ENCODE data around the gene PTMA. TPM values are rescaled to one million over a fixed set of nuclear protein-coding genes. Genes with fewer than 3 reads are reported as not detected.
"Not testable (repeated sequence)": the region's sequence is repeated elsewhere in the genome, so short reads cannot be mapped to it uniquely, and the experiment has no call there.

The PTMA gene, protein sequence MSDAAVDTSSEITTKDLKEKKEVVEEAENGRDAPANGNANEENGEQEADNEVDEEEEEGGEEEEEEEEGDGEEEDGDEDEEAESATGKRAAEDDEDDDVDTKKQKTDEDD
- 1,000 to 10,000 TPM; 1,404 to 1,416 TPM for total RNA-seq

DNA sequence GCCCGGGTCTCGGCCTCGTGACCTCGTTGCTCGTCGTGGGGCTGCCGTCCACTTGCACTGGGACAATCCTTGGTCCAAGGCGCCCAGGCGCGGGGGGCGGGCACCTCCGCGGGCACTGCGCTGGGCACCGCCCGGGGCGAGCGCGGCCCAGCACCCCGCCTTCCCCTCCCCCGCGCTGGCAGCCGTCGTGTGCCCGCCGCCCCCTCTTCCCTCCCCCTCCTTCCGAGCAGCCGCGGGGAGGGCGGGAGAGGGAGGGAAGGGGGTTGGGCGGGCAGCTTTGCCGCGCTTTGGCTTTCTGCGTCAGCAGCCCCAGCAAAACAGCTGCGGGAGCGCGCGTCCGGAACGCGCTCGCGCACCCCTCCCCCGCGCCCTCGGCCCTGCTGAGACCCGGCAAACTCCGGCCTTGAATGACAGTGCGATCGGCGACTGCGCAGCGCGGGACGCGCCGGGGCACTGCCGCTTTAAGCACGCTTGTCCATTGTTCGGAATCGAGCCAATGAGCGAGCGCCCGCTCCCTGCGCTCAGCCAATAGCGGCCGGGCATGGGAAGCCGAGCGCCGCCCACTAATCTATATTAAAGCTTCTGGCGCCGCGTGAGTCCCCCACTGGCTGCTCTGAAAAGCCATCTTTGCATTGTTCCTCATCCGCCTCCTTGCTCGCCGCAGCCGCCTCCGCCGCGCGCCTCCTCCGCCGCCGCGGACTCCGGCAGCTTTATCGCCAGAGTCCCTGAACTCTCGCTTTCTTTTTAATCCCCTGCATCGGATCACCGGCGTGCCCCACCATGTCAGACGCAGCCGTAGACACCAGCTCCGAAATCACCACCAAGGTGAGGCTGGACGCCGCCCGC lies at the start of gene PTMA:
Gene PTMA (plus strand): TSS at position 599 of the 846 bp plus-strand sequence. CDS start 182 bp downstream, at position 781.
- Mint-ChIP-seq H3K36me3 (peaks cover 26% of the 10 kb centered on the region), H3K27ac (peak within 1 kb of the TSS; percentile 100), H3K4me3 (peak within 1 kb of the TSS; percentile 97), H3K9me3 (no peaks in the 10 kb centered on the region), H3K27me3 (no peaks in the 10 kb centered on the region), H3K4me1 (peaks cover 28% of the 10 kb centered on the region)
- POLR2A ChIA-PET: interaction anchor here (0.6 to 4.4 kb wide), 24 partner anchors 8 to 244 kb away, joined by 3 to 92 read pairs (median 4); partner anchors contain the start of genes COPS7B, NCL and PDE6D
- peak; percentile 99 for DNase-seq
- ATAC-seq (ENCODE audit: low read depth): peak; percentile 80

DNA sequence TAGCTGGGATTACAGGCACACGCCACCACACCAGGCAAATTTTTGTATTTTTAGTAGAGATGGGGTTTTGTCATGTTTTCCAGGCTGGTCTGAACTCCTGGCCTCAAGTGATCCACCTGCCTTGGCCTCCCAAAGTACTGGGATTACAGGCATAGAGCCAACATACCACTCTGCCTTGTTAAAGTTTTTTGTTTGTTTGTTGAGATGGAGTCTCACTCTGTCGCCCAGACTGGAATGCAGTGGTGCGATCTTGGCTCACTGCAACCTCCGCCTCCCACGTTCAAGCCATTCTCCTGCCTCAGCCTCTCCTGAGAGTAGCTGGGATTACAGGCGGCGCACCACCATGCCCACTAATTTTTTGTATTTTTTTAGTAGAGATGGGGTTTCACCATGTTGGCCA lies 48.3 kb upstream of the PTMA start:
- POLR2A ChIA-PET: interaction anchor here (0.5 to 4.8 kb wide), 3 partner anchors 45 to 116 kb away, joined by 3 to 47 read pairs (median 5); partner anchors contain the start of gene PTMA
- H3K4me1 Mint-ChIP-seq; DNase-seq; ATAC-seq (ENCODE audit: low read depth); H3K4me3 Mint-ChIP-seq; H3K27me3 Mint-ChIP-seq; H3K36me3 Mint-ChIP-seq; H3K27ac Mint-ChIP-seq; H3K9me3 Mint-ChIP-seq: not testable (repeated sequence)

DNA sequence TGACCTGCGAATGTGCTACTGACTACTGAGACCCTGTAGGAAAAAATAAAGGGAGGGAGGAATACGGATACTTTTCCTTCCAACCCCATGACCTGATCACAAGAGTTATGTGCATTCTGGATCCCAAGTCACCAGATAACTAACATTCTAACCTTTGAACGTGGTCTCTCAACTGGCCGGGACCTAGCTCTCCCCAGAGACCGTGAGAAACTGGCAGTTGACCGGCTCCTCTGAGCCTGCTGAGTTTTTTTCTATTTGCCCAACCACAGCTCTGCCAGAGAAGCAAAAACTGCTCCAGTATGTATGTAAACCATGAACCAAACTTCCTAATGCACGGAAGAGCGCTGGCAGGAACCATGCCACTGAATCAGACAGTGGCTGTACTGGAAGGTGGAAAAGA lies 47.5 kb upstream of the PTMA start:
- peaks cover 1% of the 10 kb centered on the region for H3K36me3 Mint-ChIP-seq
- H3K27me3 Mint-ChIP-seq: no peaks in the 10 kb centered on the region
- no peaks in the 10 kb centered on the region for H3K9me3 Mint-ChIP-seq
- ATAC-seq (ENCODE audit: low read depth) (no peak), DNase-seq (no peak)
- no peak overlapping the region for H3K4me3 Mint-ChIP-seq
- POLR2A ChIA-PET: interaction anchor here (0.6 to 4.8 kb wide), 4 partner anchors 46 to 540 kb away, joined by 3 to 47 read pairs (median 6); partner anchors contain the start of gene PTMA
- H3K27ac Mint-ChIP-seq: no peak overlapping the region
- peaks cover 10% of the 10 kb centered on the region for H3K4me1 Mint-ChIP-seq

DNA sequence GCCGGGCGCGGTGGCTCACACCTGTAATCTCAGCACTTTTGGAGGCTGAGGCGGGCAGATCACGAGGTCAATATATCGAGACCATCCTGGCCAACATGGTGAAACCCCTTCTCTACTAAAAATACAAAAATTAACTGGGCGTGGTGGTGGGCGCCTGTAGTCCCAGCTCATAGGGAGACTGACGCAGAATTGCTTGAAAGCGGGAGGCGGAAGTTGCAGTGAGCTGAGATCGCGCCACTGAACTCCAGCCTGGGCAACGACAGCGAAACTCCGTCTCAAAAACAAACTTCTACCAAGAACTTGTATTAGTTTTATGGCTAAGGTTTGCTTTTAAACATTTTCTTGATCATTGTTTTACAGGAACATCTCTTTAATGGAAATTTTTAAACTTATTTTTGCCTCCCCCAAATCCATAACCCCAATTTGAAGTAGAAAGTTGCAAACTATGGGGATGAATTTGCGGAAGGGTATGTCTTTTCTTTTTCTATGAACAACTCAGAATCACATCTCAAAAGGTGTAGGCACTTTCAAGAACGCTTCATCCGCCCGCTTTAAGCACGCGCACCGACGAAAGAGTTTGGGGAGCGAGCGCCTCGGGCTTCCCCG lies 46.8 kb upstream of the PTMA start:
- peak overlapping the region; percentile 78 for H3K4me3 Mint-ChIP-seq

DNA sequence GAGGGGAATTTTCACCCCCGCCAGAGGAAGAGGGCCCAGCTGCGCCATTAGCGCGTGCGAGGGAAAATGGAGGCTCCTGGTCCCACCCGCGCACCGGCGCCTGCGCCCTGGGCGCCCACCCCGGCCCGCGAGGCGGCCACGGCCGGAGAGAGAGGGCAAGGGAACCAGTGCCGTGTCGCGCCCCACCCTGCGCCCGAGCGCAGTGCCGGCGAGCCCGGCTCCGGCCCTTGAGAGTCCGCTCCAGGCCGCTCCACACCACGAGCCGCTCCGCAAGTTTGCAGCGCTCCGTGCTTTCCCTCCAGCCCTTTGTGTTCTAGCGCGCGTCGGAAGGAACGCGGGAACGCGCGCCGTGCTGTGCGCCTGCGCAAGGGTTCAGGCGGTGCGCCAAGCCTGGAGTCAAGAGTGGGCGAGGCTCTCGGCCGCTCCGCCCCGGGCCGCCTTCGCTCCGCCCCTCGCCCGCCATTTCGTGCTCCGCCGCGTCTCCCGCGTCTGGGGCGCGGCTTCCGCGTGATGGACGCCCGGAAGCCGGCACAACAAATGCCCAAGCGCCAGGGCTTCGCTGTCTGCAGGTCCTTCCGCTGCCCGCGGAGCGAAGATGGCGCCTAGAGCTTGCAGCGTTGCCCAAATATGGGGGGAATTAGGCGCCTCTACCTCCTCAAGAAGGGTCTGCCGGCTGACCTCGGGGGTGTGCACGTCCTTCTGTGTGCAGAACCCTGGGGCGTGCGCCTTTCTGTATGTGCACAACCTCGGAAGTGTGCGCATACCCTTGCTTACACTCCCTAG lies 46.1 kb upstream of the PTMA start:
- peaks cover 1% of the 10 kb centered on the region for H3K36me3 Mint-ChIP-seq
- DNase-seq: peak; percentile 100
- ATAC-seq (ENCODE audit: low read depth): peak; percentile 94
- peak overlapping the region; percentile 92 for H3K27ac Mint-ChIP-seq
- H3K4me1 Mint-ChIP-seq: peaks cover 12% of the 10 kb centered on the region
- peak overlapping the region; percentile 78 for H3K4me3 Mint-ChIP-seq
- H3K27me3 Mint-ChIP-seq: no peaks in the 10 kb centered on the region
- POLR2A ChIA-PET: interaction anchor here (0.6 to 4.8 kb wide), 10 partner anchors 10 to 48 kb away, joined by 3 to 47 read pairs (median 3); partner anchors contain the start of gene PTMA
- no peaks in the 10 kb centered on the region for H3K9me3 Mint-ChIP-seq

More for the DNA sequence above, 46.8 kb upstream of the PTMA start:
- peaks cover 1% of the 10 kb centered on the region for H3K36me3 Mint-ChIP-seq
- DNase-seq (no peak), ATAC-seq (ENCODE audit: low read depth) (no peak)
- H3K9me3 Mint-ChIP-seq: no peaks in the 10 kb centered on the region
- POLR2A ChIA-PET: interaction anchor here (0.6 to 4.8 kb wide), 5 partner anchors 10 to 48 kb away, joined by 3 to 47 read pairs (median 8); partner anchors contain the start of gene PTMA
- peaks cover 10% of the 10 kb centered on the region for H3K4me1 Mint-ChIP-seq
- no peaks in the 10 kb centered on the region for H3K27me3 Mint-ChIP-seq
- peak overlapping the region; percentile 92 for H3K27ac Mint-ChIP-seq

DNA sequence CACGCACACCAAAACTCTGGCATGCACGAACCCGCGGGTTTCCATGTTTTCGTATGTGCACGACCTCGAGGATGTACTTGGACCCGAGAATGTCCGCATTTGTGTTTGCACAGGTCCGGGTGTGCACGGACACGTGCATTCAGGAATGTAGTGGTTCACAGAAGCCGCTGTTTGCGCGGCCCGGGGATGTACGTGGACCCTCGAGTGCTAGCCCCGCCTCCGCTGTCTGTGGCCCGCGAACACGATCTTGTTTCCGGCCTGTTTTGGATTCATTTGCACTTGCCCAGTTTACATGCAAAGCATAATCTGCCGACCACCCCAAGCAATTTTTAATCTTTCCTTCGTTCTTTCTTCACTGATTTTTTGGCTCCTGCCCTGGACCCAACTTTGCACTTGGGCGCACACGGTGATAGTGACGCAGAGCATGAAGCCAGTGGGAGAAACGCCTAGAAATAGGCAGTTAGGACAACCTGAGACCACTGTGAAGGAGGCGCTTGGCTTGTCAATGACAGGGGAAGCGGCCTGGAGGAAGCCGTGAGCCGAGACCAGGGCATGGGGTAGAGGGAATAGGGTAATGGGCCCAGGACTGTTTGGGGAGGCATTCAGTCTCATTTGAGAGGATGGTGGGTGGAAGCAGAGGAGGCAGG lies 45.4 kb upstream of the PTMA start:
- Mint-ChIP-seq H3K36me3 (peaks cover 1% of the 10 kb centered on the region), H3K27ac (peak overlapping the region; percentile 92)
- POLR2A ChIA-PET: interaction anchor here (0.7 to 4.8 kb wide), 8 partner anchors 9 to 49 kb away, joined by 3 to 47 read pairs (median 3); partner anchors contain the start of gene PTMA

DNA sequence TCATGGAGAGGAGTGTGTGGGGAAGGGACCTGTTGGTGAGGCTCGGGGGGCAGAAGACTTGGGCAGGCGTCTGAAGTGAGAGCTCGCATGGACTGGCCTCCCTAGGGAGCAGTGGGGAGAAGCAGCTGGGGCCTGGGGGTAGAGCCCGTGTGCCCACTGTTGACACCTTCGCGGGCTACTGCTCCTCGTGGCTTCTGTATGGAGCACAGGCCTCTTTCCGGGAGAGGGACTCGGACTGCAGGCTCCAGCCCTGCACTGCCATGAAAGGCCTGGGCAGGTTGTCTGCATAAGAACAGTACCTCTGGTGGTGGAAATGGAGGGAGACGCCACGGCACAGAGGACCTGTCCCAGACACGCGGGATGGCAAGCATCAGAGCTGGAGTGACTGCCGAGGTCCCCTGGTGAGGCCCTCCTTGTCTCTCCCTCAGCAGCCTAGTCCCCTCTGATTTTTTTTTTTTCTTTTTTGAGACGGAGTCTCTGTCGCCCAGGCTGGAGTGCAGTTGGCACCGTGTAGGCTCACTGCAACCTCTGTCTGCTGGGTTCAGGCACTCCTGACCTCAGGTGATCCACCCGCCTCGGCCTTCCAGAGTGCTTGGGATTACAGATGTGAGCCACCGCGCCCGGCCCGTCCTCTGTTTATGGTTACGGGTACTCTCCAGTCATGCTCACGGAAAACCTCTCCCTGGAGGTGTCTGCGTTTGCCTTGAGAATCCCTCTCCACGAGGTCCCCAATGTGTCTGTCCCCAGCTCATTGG lies 44.7 kb upstream of the PTMA start:
- DNase-seq (no peak), ATAC-seq (ENCODE audit: low read depth) (no peak)
- Mint-ChIP-seq H3K4me3 (no peak overlapping the region), H3K27me3 (no peaks in the 10 kb centered on the region), H3K9me3 (no peaks in the 10 kb centered on the region), H3K36me3 (peaks cover 1% of the 10 kb centered on the region), H3K4me1 (peaks cover 12% of the 10 kb centered on the region), H3K27ac (peak overlapping the region; percentile 92)
- POLR2A ChIA-PET: interaction anchor here (1.5 to 4.8 kb wide), 2 partner anchors 40 to 45 kb away, joined by 3 to 47 read pairs; partner anchors contain the start of gene PTMA

More for the DNA sequence above, 45.4 kb upstream of the PTMA start:
- ATAC-seq (ENCODE audit: low read depth): no peak
- DNase-seq: no peak
- H3K4me1 Mint-ChIP-seq: peaks cover 12% of the 10 kb centered on the region
- H3K4me3 Mint-ChIP-seq: peak overlapping the region; percentile 78
- H3K9me3 Mint-ChIP-seq: no peaks in the 10 kb centered on the region
- H3K27me3 Mint-ChIP-seq: no peaks in the 10 kb centered on the region

DNA sequence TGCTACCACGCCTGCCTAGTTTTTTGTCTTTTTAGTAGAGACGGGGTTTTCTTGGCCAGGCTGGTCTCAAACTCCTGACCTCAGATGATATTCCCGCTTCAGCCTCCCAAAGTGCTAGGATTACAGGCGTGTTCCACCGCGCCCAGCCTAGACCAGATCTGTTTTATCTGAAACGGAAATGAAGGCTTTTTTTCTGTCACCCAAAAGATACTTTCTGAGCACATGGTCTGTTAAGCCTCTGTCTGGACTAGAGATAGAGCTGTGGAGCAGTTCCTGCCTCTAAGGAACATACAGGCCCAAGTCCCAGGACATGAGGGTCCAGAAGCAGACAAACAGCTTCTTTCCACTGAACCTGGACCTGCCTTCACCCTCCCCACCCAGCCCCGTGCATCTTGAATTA lies 43.6 kb upstream of the PTMA start:
- DNase-seq: no peak
- H3K36me3 Mint-ChIP-seq: peaks cover 1% of the 10 kb centered on the region
- peak overlapping the region; percentile 51 for H3K27ac Mint-ChIP-seq
- H3K27me3 Mint-ChIP-seq: no peaks in the 10 kb centered on the region
- ATAC-seq (ENCODE audit: low read depth): no peak
- H3K9me3 Mint-ChIP-seq: no peaks in the 10 kb centered on the region
- no peak overlapping the region for H3K4me3 Mint-ChIP-seq
- POLR2A ChIA-PET: interaction anchor here (1.6 to 2.0 kb wide), 2 partner anchors 13 to 51 kb away, joined by 6 to 8 read pairs; no protein-coding TSS in a partner anchor
- H3K4me1 Mint-ChIP-seq: peaks cover 12% of the 10 kb centered on the region

DNA sequence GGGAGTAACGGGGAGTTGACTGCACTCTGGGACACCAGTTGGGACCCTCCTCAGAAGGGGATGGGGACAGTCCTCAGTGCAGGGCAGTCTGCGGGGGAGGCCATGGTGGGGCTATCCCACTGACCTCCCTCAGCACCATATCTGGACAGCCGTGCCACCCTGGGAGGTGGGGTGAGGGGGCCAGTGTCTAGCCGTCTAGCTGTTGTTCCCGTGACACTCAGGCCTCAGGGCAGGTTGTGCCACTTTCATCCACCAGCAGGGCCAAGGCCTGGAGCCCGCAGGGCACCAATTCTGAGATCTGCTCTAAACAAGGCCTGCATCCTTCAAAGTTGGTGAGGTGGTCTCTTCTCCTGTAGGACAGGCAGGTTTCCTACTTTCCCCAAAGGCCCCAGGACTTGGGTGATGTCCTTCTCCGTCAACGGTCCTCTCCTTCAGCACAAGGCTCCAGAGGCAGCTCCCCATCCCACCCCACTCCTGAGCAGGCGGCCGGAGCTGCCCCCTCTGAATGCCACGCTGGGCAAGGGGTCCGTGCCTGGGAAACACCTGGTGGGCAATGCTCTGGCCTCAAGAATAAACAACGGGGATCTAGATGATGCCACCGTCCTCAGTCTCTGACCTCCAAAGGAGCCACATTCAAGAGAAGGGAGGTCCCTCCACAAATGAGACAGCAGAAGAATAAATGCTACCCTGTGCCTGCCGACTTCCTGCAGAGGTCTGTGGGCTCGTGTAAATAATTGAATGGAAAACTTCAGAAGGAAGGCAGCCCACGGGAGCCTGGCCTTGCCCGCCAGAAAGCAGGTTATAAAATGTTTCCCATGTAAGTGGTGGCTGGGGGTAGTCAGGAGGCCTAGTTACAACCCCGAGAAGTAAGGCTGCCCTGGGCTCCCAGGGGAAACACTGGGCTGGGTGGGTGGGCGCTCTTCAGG lies 42.8 kb upstream of the PTMA start:
- no peak overlapping the region for H3K4me3 Mint-ChIP-seq
- peaks cover 12% of the 10 kb centered on the region for H3K4me1 Mint-ChIP-seq
- ATAC-seq (ENCODE audit: low read depth) (no peak), DNase-seq (no peak)
- peak overlapping the region; percentile 60 for H3K27ac Mint-ChIP-seq
- POLR2A ChIA-PET: interaction anchor here (0.7 to 2.0 kb wide), 3 partner anchors 12 to 201 kb away, joined by 3 to 8 read pairs (median 6); partner anchors contain the start of gene NCL
- H3K9me3 Mint-ChIP-seq: no peaks in the 10 kb centered on the region
- no peaks in the 10 kb centered on the region for H3K27me3 Mint-ChIP-seq
- peaks cover 1% of the 10 kb centered on the region for H3K36me3 Mint-ChIP-seq

DNA sequence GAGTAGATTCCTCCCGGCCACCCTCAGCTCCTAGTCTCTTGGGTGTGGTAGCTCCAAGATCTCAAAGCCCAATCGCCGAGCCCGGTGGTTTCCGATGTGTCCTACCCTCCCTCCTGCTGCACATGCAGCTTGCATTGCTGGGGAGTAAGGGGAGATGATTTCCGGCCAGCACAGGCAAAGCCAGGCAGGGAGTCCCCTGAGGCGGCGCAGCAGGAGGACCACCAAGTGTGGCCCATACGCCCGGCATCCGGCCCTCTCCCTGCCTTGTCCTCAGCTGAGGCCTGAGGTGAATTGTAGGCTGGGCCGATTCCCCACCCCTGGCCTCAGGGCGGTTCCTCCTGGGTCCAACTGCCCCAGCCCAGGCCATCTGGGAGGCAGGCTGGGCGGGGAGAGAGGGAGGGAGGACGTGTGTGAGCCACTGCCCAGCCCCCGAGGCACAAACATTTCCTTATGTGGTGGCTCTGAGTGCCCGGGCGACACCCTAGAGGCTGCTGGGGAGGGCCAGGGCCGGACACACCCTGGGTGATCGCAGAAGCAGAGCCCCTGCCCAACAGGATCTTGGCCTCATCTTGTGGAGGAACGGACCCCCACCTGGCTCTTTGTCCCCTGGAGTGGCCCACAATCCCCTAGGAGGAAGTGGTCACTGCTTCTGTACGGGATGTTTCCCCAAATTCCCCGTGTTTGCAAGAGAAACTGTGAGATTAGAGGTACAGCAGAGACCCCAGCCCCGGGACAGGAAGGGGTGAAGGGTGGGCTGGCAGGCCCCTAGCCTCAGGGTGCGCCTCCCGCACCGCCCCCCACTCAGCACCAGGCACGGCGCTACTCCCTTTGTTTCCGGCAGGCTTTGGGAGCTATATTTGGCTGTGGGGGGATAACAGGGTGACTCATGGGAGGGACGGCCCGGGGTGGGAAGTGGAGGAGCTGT lies 41.9 kb upstream of the PTMA start:
- H3K4me1 Mint-ChIP-seq: peaks cover 14% of the 10 kb centered on the region
- H3K27me3 Mint-ChIP-seq: no peaks in the 10 kb centered on the region
- DNase-seq (no peak), ATAC-seq (ENCODE audit: low read depth) (no peak)
- POLR2A ChIA-PET: interaction anchor here (0.7 to 2.0 kb wide), 3 partner anchors 11 to 202 kb away, joined by 3 to 6 read pairs (median 4); partner anchors contain the start of gene NCL
- no peaks in the 10 kb centered on the region for H3K9me3 Mint-ChIP-seq
- H3K27ac Mint-ChIP-seq: no peak overlapping the region
- H3K36me3 Mint-ChIP-seq: peaks cover 1% of the 10 kb centered on the region
- no peak overlapping the region for H3K4me3 Mint-ChIP-seq

Data from activated naive CD8-positive, alpha-beta T cell treated with anti-CD3 and anti-CD28 coated beads, Interleukin-2, amount 10 ng/mL, durations not matched to agents 7 days and 5 days (primary cell).